NCI-H446 (cell line): ENCODE data around the gene MVB12B.

ENCODE experiments used
- DNase-seq, 2 experiments: peaks; one replicate each; lab custom pipeline; 2025; lab: John Stamatoyannopoulos, UW

MVB12B gene

GRCh38 chr9:126453156-126453963 is 126.7 kb downstream of the MVB12B start:
- no peak for DNase-seq

GRCh38 chr9:126454215-126454614 is 127.6 kb downstream of the MVB12B start:
- no peak for DNase-seq

GRCh38 chr9:126454795-126455194 is 128.2 kb downstream of the MVB12B start:
- no peak for DNase-seq

GRCh38 chr9:126456441-126457174 is 130.0 kb downstream of the MVB12B start:
- DNase-seq, result no peak

- DNase-seq, result no peak
Measured at GRCh38 chr9:126457175-126457547, 130.5 kb downstream of the MVB12B start.

GRCh38 chr9:126457890-126458289 is 131.3 kb downstream of the MVB12B start:
- no peak for DNase-seq

- DNase-seq, result no peak
Measured at GRCh38 chr9:126459126-126459525, 132.5 kb downstream of the MVB12B start.

- no peak for DNase-seq
Measured at GRCh38 chr9:126459546-126459945, 132.9 kb downstream of the MVB12B start.

GRCh38 chr9:126459965-126460843 is 133.6 kb downstream of the MVB12B start:
- DNase-seq, result no peak

GRCh38 chr9:126461029-126461428 is 134.4 kb downstream of the MVB12B start:
- DNase-seq, result no peak

- DNase-seq, result no peak
Measured at GRCh38 chr9:126461608-126462007, 135.0 kb downstream of the MVB12B start.

GRCh38 chr9:126462617-126463016 is 136.0 kb downstream of the MVB12B start:
- no peak for DNase-seq

GRCh38 chr9:126463426-126463825 is 136.8 kb downstream of the MVB12B start:
- no peak for DNase-seq

GRCh38 chr9:126464694-126465441 is 138.2 kb downstream of the MVB12B start:
- no peak for DNase-seq

- DNase-seq, result no peak
Measured at GRCh38 chr9:126465977-126466376, 139.3 kb downstream of the MVB12B start.

GRCh38 chr9:126468141-126468825 is 141.7 kb downstream of the MVB12B start:
- no peak for DNase-seq

GRCh38 chr9:126470241-126470993 is 143.8 kb downstream of the MVB12B start:
- no peak for DNase-seq

GRCh38 chr9:126471084-126471624 is 144.5 kb downstream of the MVB12B start:
- no peak for DNase-seq

- no peak for DNase-seq
Measured at GRCh38 chr9:126472198-126472947, 145.7 kb downstream of the MVB12B start.
